Middle frontal gyrus (tissue), 1 donor: ENCODE results near the gene SERTAD1.

ENCODE experiments used
- DNase-seq: peaks from one replicate; pipeline ENCODE4 v3.0.0-alpha.2; 2015; ENCODE audit warnings: low spot score; ENCODE audit errors: extremely low spot score

SERTAD1 gene

DNA sequence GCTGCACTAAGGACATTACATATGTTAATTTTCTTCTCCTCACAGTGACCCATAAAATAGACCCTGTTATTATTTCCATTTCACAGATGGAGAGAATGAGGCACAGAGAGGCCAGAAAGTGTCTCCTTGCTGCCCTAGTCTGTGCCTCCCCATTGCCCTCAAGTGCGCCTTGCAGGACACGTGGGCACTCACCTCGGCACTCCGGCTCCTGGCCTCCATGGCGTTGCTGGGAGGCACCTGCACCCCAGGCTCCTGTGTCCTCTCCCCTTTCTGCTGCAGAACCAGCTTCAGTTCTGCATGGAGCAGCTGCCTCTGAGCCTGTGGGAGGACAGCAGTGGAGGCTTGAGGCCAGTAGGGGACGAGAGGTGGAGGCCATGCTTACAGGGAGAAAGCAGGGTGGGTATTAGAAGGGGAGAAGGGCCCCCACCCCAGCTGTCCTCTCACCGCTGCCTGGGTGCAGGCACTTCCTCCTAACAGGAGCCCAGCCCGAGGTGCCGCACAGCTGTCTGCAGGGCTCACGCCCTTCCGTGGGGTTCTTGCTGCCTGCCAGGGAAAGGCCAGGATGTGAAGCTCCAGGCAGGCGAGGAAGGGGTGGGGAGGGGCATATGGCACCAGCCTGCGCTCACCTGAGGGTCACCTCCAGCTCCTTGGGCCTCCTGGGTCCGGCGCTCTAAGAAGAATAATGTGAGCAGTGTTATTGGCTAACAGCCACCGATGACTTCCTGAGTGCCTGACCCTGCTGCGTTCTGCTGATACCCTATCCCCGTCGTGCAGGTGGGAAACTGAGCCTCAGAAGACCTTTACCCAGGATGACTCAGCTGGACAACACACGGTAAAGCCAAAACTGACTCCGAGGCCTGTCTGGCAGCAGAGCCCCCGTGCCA lies 17.8 kb downstream of the SERTAD1 start:
- DNase-seq: no peak

- DNase-seq: no peak
Observed at GRCh38 chr19:40403262-40403984, 22.4 kb downstream of the SERTAD1 start.

DNA sequence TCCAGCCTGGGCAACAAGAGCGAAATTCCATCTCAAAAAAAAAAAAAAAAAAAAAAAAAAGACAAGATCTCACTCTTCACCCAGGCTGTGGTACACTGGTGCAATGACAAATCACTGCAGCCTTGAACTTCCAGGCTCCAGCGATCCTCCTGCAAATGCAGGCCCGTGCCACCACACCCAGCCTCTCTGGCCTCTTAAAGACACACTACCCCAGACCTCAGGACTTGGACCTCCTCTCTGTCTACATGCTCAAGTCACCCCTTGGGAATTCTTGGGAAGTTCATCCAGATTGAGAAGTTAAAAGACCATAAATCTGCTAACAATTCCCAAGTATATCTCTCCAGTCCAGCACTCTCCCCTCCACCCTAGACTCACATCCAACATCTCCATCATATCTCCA lies 25.2 kb downstream of the SERTAD1 start:
- DNase-seq: no peak

DNA sequence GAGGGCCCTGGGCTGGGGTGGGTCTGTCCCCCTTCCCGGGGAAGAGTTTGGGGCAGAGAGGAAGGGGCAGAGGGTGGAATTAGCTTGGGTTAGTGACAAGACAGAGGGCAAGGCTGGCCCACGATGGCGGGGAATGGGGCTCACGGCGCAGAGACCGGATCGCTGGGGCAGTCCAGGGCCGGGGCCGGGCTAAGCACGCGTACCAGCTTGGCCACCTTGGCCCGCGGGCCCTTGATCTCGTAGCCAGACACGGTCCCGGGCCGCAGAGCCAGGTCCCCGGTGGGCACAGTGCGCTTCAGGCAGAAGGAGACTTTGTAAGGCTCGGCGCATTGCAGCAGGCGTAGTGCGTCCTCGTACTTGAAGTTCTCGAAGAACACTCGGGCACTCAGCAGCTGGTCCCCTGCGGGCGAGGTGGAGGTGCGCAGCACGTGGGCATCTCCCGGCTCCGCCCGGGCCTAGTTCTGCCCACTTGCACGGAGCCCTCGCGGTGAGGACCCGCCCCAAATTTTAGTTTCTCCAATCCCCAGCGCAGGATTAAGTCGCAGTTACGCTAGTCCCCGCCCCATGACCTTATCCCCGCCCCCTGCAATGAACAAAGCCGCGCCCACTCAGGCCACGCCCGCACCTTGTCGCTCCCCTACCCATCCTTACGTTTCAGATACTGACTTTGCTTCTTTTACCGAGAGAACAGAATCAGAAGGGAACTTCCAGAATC lies 27.2 kb downstream of the SERTAD1 start:
- DNase-seq: no peak

GRCh38 chr19:40397568-40397906 lies 28.3 kb downstream of the SERTAD1 start:
- DNase-seq: no peak

DNA sequence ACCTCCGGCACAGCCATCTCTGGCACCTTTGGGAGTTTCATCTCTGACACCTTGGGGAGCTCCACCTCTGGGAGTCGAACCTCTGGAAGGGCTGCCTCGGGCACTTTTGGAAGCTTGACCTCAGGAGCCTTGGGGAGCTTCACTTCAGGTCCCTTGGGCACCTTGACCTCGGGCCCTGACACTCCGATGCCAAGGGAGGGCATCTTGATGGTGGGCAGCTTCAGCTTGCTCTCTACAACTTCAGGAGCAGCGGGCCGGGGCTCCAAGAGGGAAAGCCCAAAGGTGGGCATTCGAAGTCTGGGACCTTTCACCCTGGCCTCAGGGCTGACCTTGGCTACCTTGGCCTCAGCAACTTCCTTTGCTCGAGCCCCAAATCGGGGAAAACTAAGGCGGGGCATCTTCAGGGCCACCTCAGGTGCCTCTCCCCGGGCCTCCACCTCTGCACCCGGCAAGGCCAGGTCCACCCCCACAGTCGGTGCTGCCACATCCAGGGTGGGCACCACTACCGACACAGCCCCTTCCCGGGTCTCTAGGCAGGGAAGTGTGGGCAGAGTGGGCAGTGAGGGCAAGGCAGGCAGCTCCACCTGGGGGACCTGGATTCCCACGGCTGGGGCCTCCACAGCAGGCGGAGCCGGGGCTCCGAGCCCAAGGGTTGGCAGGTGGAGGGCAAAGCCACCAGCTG lies 28.8 kb downstream of the SERTAD1 start:
- DNase-seq: no peak

- no peak for DNase-seq
Observed at GRCh38 chr19:40395956-40396355, 29.8 kb downstream of the SERTAD1 start.

- no peak for DNase-seq
Observed at GRCh38 chr19:40394816-40395210, 31.0 kb downstream of the SERTAD1 start.

DNA sequence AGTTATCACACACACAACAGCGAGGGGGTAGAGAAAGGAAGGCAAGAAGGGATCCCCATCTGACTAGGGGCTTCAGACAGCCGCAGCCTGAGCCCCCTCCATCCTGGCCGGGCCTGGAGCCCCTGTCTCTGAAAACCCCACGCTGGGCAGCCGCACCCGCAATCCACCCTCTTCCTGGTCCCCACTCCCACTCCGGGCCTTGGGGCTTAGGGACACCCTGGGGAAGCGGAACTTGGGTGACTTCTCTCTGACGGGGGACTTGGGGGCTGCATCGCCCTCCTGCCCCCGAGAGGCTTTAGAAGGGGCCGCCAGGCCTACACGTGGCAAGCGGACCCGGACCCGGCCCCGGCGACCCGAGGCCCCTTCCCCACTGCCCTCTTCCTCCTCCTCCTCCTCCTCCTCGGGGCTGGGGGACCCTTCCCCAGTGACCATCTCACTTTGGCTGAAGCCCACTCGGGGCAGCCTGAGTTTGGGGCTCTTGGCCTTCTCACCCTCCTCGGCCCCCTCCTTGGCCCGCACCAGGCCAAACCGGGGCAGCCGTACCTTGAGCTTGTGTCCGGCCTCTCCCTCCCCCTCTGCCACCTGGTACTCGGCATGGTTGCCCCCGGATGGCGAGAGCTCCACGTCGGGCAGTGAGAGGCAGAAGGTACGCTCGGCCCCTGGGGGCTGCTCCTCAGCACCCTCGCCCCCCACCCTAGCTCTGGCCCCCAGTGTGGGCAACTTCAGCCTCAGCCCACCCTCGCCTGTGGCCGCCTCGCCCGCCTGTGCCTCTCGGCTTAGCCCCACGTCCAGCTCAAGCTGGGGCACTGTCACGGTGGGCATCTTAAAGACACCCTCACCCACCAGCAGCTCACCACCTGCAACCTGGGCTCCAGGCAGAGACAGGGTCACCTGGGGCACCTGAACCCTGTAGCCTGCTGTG lies 31.6 kb downstream of the SERTAD1 start:
- no peak for DNase-seq

DNA sequence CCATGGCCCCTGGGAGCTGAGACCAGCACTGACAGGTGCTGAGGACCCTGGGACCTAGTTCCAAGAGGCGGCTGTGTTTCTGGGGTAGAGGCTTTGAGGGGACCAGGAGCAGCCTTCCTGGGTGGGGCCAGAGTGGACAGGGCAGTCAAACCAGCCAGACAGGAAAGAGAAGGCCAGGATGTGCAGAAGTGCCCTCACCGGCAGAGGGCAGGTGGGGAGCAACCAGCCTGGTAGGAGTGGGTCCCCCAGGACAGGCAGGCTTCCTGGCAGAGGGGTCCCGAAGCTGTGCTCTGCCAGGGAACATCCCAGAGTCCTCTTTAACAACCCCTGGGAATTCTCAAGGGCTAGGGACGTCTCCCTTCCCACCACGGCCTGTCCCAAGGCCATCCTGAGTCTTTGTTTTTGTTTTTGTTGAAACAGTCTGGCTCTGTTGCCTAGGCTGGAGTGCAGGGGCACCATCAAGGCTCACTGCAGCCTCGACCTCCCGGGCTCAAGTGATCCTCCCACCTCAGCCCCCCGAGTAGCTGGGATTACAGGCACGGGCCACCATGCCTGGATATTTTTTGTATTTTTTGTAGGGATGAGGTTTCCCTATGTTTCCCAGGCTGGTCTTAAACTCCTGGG lies 32.8 kb downstream of the SERTAD1 start:
- no peak for DNase-seq

DNA sequence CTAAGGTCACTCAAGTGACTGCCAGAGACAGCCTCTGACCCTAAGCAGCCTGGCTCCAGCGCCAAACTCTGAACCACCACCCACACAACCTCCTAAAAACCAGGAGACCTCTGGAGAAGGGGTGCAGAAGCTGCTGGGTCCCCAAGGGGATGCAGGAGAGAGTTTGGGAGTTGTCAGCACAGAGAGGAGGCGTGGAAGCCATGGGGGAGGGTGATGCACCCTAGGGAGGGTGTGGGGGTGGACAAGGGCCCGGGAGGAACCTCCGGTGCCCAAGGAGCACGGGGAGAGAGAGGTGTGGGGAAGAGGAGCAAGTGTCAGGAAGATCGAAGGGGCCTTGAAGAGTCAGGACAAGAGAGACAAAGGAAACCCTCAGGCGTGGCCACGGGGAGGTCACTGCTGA lies 33.7 kb downstream of the SERTAD1 start:
- no peak for DNase-seq

- DNase-seq: no peak
Observed at GRCh38 chr19:40390084-40390742, 35.6 kb downstream of the SERTAD1 start, which contains the start of gene HIPK4. TSS of gene HIPK4 (minus strand) at chr19:40390181. CDS start at chr19:40389902, 279 bp downstream.

DNA sequence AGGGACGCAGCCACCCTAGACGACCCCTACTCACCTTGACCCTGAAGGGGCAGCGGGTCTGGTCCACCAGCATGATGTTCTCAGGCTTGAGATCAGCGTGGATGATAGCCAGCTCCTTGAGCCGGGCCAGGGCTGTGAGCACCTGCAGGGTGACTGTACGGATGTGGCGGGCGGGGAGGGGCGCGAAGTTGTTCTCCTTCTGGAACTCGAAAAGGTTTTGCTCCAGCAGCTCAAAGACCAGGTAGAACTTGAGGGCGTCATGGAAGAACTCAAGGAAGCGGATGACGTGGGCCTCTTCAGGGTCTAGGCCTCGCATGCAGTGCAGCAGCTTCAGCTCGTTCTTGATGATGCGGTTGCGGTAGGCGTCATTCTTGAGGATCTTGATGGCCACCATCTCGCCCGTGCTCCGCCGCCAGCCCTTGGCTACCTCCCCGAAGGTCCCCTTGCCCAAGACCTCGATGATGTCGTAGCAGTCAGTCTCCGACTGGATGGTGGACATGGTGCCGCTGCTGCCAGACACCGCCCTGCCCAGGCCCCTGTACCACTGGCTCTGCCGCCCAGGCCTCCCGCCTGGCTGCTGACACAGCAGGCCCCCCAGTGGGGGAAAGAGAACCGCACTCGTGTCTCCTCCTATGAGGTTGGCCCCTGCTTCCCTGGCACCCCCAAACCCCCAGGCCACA lies 36.2 kb downstream of the SERTAD1 start:
- no peak for DNase-seq

DNA sequence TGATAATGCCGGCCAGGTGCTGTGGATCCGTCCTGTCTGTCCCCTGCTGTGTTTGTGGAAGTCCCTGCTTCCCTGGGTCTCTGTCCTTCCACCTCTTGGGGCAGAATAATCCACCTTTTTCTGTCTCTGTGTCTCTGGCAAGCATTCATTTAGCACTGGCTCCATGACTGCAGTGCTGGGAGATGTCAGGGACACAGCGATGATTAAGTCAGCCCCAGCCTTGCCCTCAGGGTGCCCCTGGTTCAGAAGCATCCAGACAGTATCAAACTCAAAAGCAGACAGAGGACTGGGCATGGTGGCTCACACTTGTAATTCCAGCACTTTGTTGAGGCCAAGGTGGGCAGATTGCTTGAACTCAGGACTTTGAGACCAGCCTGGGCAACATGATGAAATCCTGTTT lies 37.3 kb downstream of the SERTAD1 start:
- DNase-seq: no peak

DNA sequence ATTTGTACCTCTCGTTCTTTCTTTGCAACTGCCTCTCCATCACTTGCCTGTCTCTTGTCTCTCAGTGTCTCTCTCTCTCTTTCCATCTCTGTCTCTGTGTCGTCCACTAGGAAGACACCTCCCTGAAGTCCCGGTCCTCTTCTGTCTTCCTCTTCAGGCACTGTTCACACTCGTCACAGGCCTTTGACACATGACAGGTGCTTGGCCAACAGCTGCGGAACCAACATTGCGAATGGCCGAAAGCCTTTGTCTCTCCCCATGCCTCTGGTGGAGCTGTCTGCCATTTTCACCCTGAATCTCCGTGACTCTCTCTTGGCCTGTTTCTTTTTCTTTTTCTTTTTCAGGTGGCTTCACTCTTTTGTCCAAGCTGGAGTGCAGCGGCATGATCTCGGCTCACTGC lies 38.6 kb downstream of the SERTAD1 start:
- no peak for DNase-seq

- no peak for DNase-seq
Observed at GRCh38 chr19:40383668-40384248, 42.0 kb downstream of the SERTAD1 start.

- no peak for DNase-seq
Observed at GRCh38 chr19:40381321-40381720, 44.5 kb downstream of the SERTAD1 start.
